ENCODE measurements around the gene BLCAP.
"Not testable (repeated sequence)": the region's sequence is repeated elsewhere in the genome, so short reads cannot be mapped to it uniquely, and the experiment has no call there.

Gene BLCAP

GRCh38 chr20:37556538-37556937 lies 28.9 kb upstream of the BLCAP start:
- DNase-seq = no peak

GRCh38 chr20:37554721-37555298 lies 27.1 kb upstream of the BLCAP start:
- DNase-seq = not testable (repeated sequence)

- peak; percentile 41 for DNase-seq
Measured at GRCh38 chr20:37552415-37552814, 24.7 kb upstream of the BLCAP start.

GRCh38 chr20:37551660-37552059 lies 24.0 kb upstream of the BLCAP start:
- DNase-seq = not testable (repeated sequence)

- DNase-seq = not testable (repeated sequence)
Measured at GRCh38 chr20:37550101-37550920, 22.6 kb upstream of the BLCAP start.

- no peak for DNase-seq
Measured at GRCh38 chr20:37547912-37548311, 20.2 kb upstream of the BLCAP start.

- DNase-seq = no peak
Measured at GRCh38 chr20:37545516-37545915, 17.8 kb upstream of the BLCAP start.

- DNase-seq = no peak
Measured at GRCh38 chr20:37544386-37544785, 16.7 kb upstream of the BLCAP start.

- DNase-seq = peak; percentile 35
Measured at GRCh38 chr20:37543828-37544227, 16.2 kb upstream of the BLCAP start.

- peak; percentile 48 for DNase-seq
Measured at GRCh38 chr20:37542281-37542680, 14.6 kb upstream of the BLCAP start.

GRCh38 chr20:37541326-37541725 lies 13.7 kb upstream of the BLCAP start:
- no peak for DNase-seq

GRCh38 chr20:37540838-37541237 lies 13.2 kb upstream of the BLCAP start:
- DNase-seq = not testable (repeated sequence)

- no peak for DNase-seq
Measured at GRCh38 chr20:37540001-37540400, 12.3 kb upstream of the BLCAP start.

- no peak for DNase-seq
Measured at GRCh38 chr20:37539424-37539823, 11.7 kb upstream of the BLCAP start.

- peak; percentile 47 for DNase-seq
Measured at GRCh38 chr20:37538003-37538402, 10.3 kb upstream of the BLCAP start.

GRCh38 chr20:37537505-37537904 lies 9.8 kb upstream of the BLCAP start:
- DNase-seq = no peak

GRCh38 chr20:37535443-37536132 lies 7.9 kb upstream of the BLCAP start:
- DNase-seq = no peak

- DNase-seq = peak; percentile 79
Measured at GRCh38 chr20:37534401-37535157, 6.9 kb upstream of the BLCAP start.

- DNase-seq = no peak
Measured at GRCh38 chr20:37533154-37533715, 5.6 kb upstream of the BLCAP start.

- no peak for DNase-seq
Measured at GRCh38 chr20:37531856-37532255, 4.2 kb upstream of the BLCAP start.

GRCh38 chr20:37530696-37531095 lies 3.0 kb upstream of the BLCAP start:
- DNase-seq = no peak

- no peak for DNase-seq
Measured at GRCh38 chr20:37529968-37530600, 2.4 kb upstream of the BLCAP start.
